CD4-positive, alpha-beta T cell treated with Interleukin-1 beta for 1 hour (primary cell): ENCODE data around the gene NSMCE1.
"Not testable (repeated sequence)": the region's sequence is repeated elsewhere in the genome, so short reads cannot be mapped to it uniquely, and the experiment has no call there.

Experiments
- DNase-seq, 2 donors: peaks; one replicate each; pipeline ENCODE4 v3.0.0-alpha.2; 2020 to 2022

The NSMCE1 gene

GRCh38 chr16:27269300-27270150 is 953 bp upstream of the NSMCE1 start:
- DNase-seq = no peak

GRCh38 chr16:27267037-27267677 is 1.4 kb downstream of the NSMCE1 start:
- no peak for DNase-seq

- DNase-seq = no peak
These were observed 2.6 kb downstream of the NSMCE1 start for GRCh38 chr16:27265982-27266381.

GRCh38 chr16:27264151-27264550 is 4.4 kb downstream of the NSMCE1 start:
- no peak for DNase-seq

- DNase-seq = not testable (repeated sequence)
These were observed 5.6 kb downstream of the NSMCE1 start for GRCh38 chr16:27262904-27263423.

GRCh38 chr16:27259710-27260109 is 8.9 kb downstream of the NSMCE1 start:
- DNase-seq = no peak

GRCh38 chr16:27258241-27258734 is 10.3 kb downstream of the NSMCE1 start:
- DNase-seq = no peak

- no peak for DNase-seq
These were observed 11.3 kb downstream of the NSMCE1 start for GRCh38 chr16:27257271-27257670.

GRCh38 chr16:27256861-27257260 is 11.7 kb downstream of the NSMCE1 start:
- DNase-seq = no peak

GRCh38 chr16:27254262-27254811 is 14.2 kb downstream of the NSMCE1 start:
- no peak for DNase-seq

- DNase-seq = no peak
These were observed 15.0 kb downstream of the NSMCE1 start for GRCh38 chr16:27253526-27253930.

- DNase-seq = no peak
These were observed 16.4 kb downstream of the NSMCE1 start for GRCh38 chr16:27252206-27252585.

GRCh38 chr16:27251541-27252205 is 16.9 kb downstream of the NSMCE1 start:
- DNase-seq = no peak

- not testable (repeated sequence) for DNase-seq
These were observed 19.7 kb downstream of the NSMCE1 start for GRCh38 chr16:27248886-27249285.

GRCh38 chr16:27248036-27248435 is 20.5 kb downstream of the NSMCE1 start:
- DNase-seq = no peak

GRCh38 chr16:27247076-27247475 is 21.5 kb downstream of the NSMCE1 start:
- DNase-seq = not testable (repeated sequence)

- no peak for DNase-seq
These were observed 22.1 kb downstream of the NSMCE1 start for GRCh38 chr16:27246439-27246838.

GRCh38 chr16:27245276-27246172 is 23.0 kb downstream of the NSMCE1 start:
- DNase-seq = no peak

GRCh38 chr16:27244363-27244755 is 24.2 kb downstream of the NSMCE1 start:
- no peak for DNase-seq

- no peak for DNase-seq
These were observed 24.7 kb downstream of the NSMCE1 start for GRCh38 chr16:27243725-27244362.

- DNase-seq = peak in 1 of 2 donors; percentile 33
These were observed 25.5 kb downstream of the NSMCE1 start for GRCh38 chr16:27242868-27243590.
